Aortic smooth muscle cell (primary cell): ENCODE measurements around the gene ATG13. TPM values are rescaled to one million over a fixed set of nuclear protein-coding genes. Genes with fewer than 3 reads are reported as not detected.

Experiments used
- total RNA-seq: library from RNA; depleted of rRNA; stranded (reverse); fragments of >200 nt; gene quantifications from 2 replicates; pipeline ENCODE4 v1.2.3, GENCODE V29; 2014

The ATG13 gene
- 72.3 and 75.7 TPM in 2 replicates for total RNA-seq

DNA sequence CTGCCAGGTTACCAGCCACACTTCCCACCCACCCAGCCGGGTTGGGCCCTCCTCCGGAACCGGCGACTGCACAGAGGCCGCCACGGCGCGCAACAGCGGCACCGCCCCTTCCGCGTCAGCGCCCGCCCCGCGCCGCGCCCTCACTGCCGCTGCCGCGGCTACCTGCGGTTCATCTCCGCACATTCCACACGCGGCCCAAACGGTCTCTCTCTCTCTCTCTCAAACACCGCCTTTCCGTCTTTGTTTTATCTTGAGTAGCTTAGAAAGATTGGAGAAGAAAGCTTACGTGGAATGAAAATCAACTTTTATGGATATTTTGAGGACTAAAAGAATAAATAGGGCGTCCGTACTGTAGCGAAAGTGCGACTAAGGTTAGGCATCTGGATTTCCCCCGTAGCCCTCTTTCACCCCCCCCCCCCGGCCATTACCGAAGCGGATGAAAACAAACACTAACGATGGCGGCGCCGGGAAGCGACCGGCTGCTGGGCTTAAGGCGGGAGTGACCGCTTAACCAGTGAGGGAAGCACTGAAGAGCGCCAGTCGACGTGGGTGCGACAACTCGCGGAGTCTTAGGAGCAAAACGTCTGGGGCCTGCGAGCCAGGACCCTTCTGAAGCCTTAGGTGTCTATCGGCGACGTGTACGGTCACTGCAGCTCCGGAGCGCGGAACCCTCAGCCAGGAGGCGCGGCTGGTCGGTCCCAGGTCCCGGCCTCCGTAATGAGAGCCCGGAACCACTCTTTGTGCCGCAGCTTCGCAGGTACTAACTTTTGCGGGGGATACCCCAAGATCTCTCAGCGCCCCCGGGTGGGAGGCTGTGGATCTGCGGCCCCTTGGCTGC is at the start of gene ATG13, which contains the start of gene HARBI1:
TSS of gene ATG13 (plus strand) at position 420 of the 838 bp plus-strand sequence. CDS start 26,739 bp downstream, outside the sequence.
TSS of gene HARBI1 (minus strand) at position 94 of the 838 bp plus-strand sequence. CDS start 990 bp downstream, outside the sequence.

DNA sequence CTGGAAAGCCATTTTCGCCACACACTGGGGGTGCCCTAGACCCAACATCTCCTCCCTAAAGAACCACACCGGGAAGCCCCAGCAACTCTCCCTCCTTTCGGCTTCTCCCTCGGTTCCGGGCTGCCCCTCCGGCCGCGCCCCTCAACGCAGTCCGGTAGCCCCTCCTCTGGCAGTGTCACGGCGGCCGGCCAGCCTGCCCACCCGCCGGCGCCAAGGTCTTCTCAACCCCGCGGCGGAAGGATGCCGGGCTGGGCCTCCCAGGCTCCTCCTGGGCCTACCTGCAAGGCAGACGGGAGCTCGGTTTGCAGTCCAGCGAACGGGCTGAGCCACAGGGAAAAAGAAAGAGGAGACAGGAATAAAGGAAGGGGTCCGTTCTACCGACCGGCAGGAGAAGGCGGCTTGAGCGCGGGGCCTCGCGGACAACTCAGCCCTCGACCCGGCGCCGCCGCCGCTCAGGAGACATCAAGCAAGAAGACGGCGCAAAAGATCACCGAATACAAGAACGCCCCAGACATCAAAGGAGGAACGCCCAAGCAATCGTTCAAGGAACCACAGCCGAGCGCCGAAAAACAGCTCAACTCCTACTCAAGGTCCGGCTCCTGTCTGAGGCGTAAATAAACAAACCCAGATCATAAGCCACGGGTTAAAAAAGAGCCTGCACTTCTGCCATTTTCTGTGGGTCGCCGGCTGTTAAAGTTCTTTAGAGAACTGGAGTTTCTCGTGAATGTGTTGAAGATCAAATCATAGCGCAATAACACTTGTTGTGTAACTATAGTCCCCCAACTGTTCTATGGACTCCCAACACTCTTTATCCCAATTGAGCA is 23.6 kb upstream of the ATG13 start, which contains the start of gene AMBRA1:
TSS of gene AMBRA1 (minus strand) at position 474 of the 824 bp plus-strand sequence. CDS start 45,643 bp downstream, outside the sequence.

GRCh38 chr11:46700241-46701077 is 83.1 kb downstream of the ATG13 start, which contains the start of the genes ARHGAP1 and ZNF408:
ARHGAP1 (minus strand) TSS chr11:46700619; CDS start chr11:46696107, 4,512 bp downstream.
ZNF408 (plus strand) TSS chr11:46701031; CDS start chr11:46701048, 17 bp downstream.

GRCh38 chr11:46719048-46719542 is 101.7 kb downstream of the ATG13 start, which contains the start of gene F2:
F2 (plus strand) TSS chr11:46719213; CDS start chr11:46719236, 23 bp downstream.

Other genes with a start within 250 kb of the ATG13 start
- gene MDK, start 235.9 kb upstream of the ATG13 start, total RNA-seq, result 13.3 and 37.4 TPM in 2 replicates
- gene CHRM4, start 225.8 kb upstream of the ATG13 start, total RNA-seq, result 0.13 TPM in 1 of 2 replicates, not detected in the other
- 13.9 and 15.3 TPM in 2 replicates for gene AMBRA1, start 23.5 kb upstream of the ATG13 start, total RNA-seq
- gene HARBI1, start 326 bp upstream of the ATG13 start, total RNA-seq, result 5.3 TPM in 2 replicates
- 40.6 and 49.9 TPM in 2 replicates for gene ARHGAP1, start 83.1 kb downstream of the ATG13 start, total RNA-seq
- 5.0 and 6.0 TPM in 2 replicates for gene ZNF408, start 83.5 kb downstream of the ATG13 start, total RNA-seq
- not detected in 2 replicates for gene F2, start 101.7 kb downstream of the ATG13 start, total RNA-seq
- 72.9 and 76.9 TPM in 2 replicates for gene CKAP5, start 228.7 kb downstream of the ATG13 start, total RNA-seq